Left colon (tissue), 2 donors: Measurements from ENCODE around the gene CCSER1. TPM values are rescaled to one million over a fixed set of nuclear protein-coding genes. Genes with fewer than 3 reads are reported as not detected.
"Not testable (repeated sequence)": the region's sequence is repeated elsewhere in the genome, so short reads cannot be mapped to it uniquely, and the experiment has no call there.

Source experiments
- ATAC-seq: fragments of 200-7000 bp; cut with Tn5 transposase; one replicate; pipeline ENCODE4 v1.9.1; 2020; ENCODE audit warnings: mild to moderate bottlenecking, moderate library complexity
- DNase-seq, 2 donors: peaks; one replicate each; pipeline ENCODE4 v3.0.0-alpha.2; 2020
- intact Hi-C, 2 donors: fragments of 100-400 bp; cut with DNase I in 1 of 2; cut with micrococcal nuclease in 1 of 2; formaldehyde crosslinking; loops; one replicate each; pipeline versions ENCODE4 v1.11.2 to v1.14.0; 2022; cut with DNase I, micrococcal nuclease
- total RNA-seq, 2 donors: library from RNA; stranded (reverse); fragmentation: NEBNext Ultra II Directional; extraction: Animal tissue kit (Norgen Biotek cat#: 25700); gene quantifications; one replicate each; pipeline ENCODE4 v1.2.1, GENCODE V29; 2021
- donor health status: DM: no; HTN: no; CAD: no.
- donor health status: DM: yes; HTN: yes; CAD: no.

Gene CCSER1
- total RNA-seq, 2 donors from 2014 or later = 14.4 to 22.7 TPM

GRCh38 chr4:91436556-91436955 lies 1309.4 kb downstream of the CCSER1 start:
- DNase-seq = no peak
- intact Hi-C loops = no loop called here
- ATAC-seq = no peak

GRCh38 chr4:91447168-91447567 lies 1320.0 kb downstream of the CCSER1 start:
- intact Hi-C loops = no loop called here
- no peak for DNase-seq

GRCh38 chr4:91448668-91449330 lies 1321.6 kb downstream of the CCSER1 start:
- DNase-seq (no peak), ATAC-seq (no peak)
- intact Hi-C loops = no loop called here

More at GRCh38 chr4:91447168-91447567, 1320.0 kb downstream of the CCSER1 start:
- ATAC-seq = no peak

GRCh38 chr4:91454111-91454510 lies 1326.9 kb downstream of the CCSER1 start:
- ATAC-seq (no peak), DNase-seq (no peak)
- intact Hi-C loops = no loop called here

GRCh38 chr4:91462566-91462965 lies 1335.4 kb downstream of the CCSER1 start:
- DNase-seq, ATAC-seq, intact Hi-C loops: not testable (repeated sequence)

- DNase-seq (no peak), ATAC-seq (no peak)
- intact Hi-C loops = no loop called here
Measured at GRCh38 chr4:91470671-91471070, 1343.5 kb downstream of the CCSER1 start.

- DNase-seq (no peak), ATAC-seq (no peak)
- intact Hi-C loops = no loop called here
Measured at GRCh38 chr4:91471280-91471679, 1344.1 kb downstream of the CCSER1 start.

GRCh38 chr4:91472046-91472445 lies 1344.9 kb downstream of the CCSER1 start:
- intact Hi-C loops = no loop called here
- DNase-seq (no peak), ATAC-seq (no peak)

- no peak for ATAC-seq
- intact Hi-C loops = no loop called here
Measured at GRCh38 chr4:91485415-91485814, 1358.2 kb downstream of the CCSER1 start.

GRCh38 chr4:91488946-91489345 lies 1361.8 kb downstream of the CCSER1 start:
- intact Hi-C loops = no loop called here
- DNase-seq = no peak
- no peak for ATAC-seq

More at GRCh38 chr4:91485415-91485814, 1358.2 kb downstream of the CCSER1 start:
- no peak for DNase-seq

- no peak for ATAC-seq
- DNase-seq = no peak
- intact Hi-C loops = no loop called here
Measured at GRCh38 chr4:91497892-91498291, 1370.7 kb downstream of the CCSER1 start.

- peak; percentile 47 for ATAC-seq
- intact Hi-C loops = no loop called here
- no peak for DNase-seq
Measured at GRCh38 chr4:91502365-91502764, 1375.2 kb downstream of the CCSER1 start.

GRCh38 chr4:91513326-91513725 lies 1386.1 kb downstream of the CCSER1 start:
- DNase-seq (no peak), ATAC-seq (no peak)
- intact Hi-C loops = no loop called here

GRCh38 chr4:91519155-91519554 lies 1392.0 kb downstream of the CCSER1 start:
- DNase-seq = no peak
- ATAC-seq = no peak
- intact Hi-C loops = no loop called here

- DNase-seq (peak in 1 of 2 donors; percentile 16), ATAC-seq (peak; percentile 100)
- intact Hi-C loops = no loop called here
Measured at GRCh38 chr4:91525621-91526020, 1398.4 kb downstream of the CCSER1 start.

- no peak for ATAC-seq
- intact Hi-C loops = no loop called here
- no peak for DNase-seq
Measured at GRCh38 chr4:91527056-91527455, 1399.9 kb downstream of the CCSER1 start.

- DNase-seq (no peak), ATAC-seq (no peak)
Measured at GRCh38 chr4:91567594-91567993, 1440.4 kb downstream of the CCSER1 start.

GRCh38 chr4:91577864-91578263 lies 1450.7 kb downstream of the CCSER1 start:
- DNase-seq (no peak), ATAC-seq (peak; percentile 50)
- intact Hi-C loops = no loop called here

More at GRCh38 chr4:91567594-91567993, 1440.4 kb downstream of the CCSER1 start:
- intact Hi-C loops = no loop called here

- ATAC-seq = no peak
- no peak for DNase-seq
- intact Hi-C loops = no loop called here
Measured at GRCh38 chr4:91590260-91590659, 1463.1 kb downstream of the CCSER1 start.

- DNase-seq = no peak
- intact Hi-C loops = no loop called here
- ATAC-seq = no peak
Measured at GRCh38 chr4:91592125-91592524, 1464.9 kb downstream of the CCSER1 start.

- intact Hi-C loops = no loop called here
- no peak for ATAC-seq
- no peak for DNase-seq
Measured at GRCh38 chr4:91596718-91597117, 1469.5 kb downstream of the CCSER1 start.
